Adrenal gland (tissue), 5 donors: ENCODE measurements around the gene SH3PXD2B.

ENCODE experiments used
- POLR2A ChIP-seq, 2 donors: fragments of 450-650 bp; IDR thresholded peaks; one replicate each; pipeline ENCODE4 v1.6.1; 2017; ENCODE audit warnings: antibody characterized with exemption in 2 of 2, mild to moderate bottlenecking in 2 of 2, moderate library complexity in 1 of 2
- TF ChIP-seq, protein P1 (sequence below), 6 experiments: fragments of 450-650 bp in 4 of 6; fragments of 200-600 bp in 2 of 6; sonication (generic) in 1 of 6; IDR thresholded peaks; 1 replicate in 5 of 6; 2 replicates in 1 of 6; pipeline versions ENCODE4 v1.5.1 to v1.8.0; 2016 to 2021; ENCODE audit warnings: antibody characterized with exemption in 6 of 6, mild to moderate bottlenecking in 2 of 6, moderate library complexity in 1 of 6
- donor health status: DM: no; HTN: no; CAD: no.

- TF ChIP-seq, protein P1, sequence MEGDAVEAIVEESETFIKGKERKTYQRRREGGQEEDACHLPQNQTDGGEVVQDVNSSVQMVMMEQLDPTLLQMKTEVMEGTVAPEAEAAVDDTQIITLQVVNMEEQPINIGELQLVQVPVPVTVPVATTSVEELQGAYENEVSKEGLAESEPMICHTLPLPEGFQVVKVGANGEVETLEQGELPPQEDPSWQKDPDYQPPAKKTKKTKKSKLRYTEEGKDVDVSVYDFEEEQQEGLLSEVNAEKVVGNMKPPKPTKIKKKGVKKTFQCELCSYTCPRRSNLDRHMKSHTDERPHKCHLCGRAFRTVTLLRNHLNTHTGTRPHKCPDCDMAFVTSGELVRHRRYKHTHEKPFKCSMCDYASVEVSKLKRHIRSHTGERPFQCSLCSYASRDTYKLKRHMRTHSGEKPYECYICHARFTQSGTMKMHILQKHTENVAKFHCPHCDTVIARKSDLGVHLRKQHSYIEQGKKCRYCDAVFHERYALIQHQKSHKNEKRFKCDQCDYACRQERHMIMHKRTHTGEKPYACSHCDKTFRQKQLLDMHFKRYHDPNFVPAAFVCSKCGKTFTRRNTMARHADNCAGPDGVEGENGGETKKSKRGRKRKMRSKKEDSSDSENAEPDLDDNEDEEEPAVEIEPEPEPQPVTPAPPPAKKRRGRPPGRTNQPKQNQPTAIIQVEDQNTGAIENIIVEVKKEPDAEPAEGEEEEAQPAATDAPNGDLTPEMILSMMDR (IDR thresholded peaks at IDR 0.05), result no peak
- no peak for TF ChIP-seq POLR2A (IDR thresholded peaks at IDR 0.05)
These were observed 7.8 kb downstream of the SH3PXD2B start for GRCh38 chr5:172446336-172447051.
